Transverse colon (tissue), 4 donors: ENCODE measurements around the gene TMPRSS5. TPM values are rescaled to one million over a fixed set of nuclear protein-coding genes. Genes with fewer than 3 reads are reported as not detected.
A peak's percentile ranks its signal among the peaks of the same experiment; 100 is the strongest.

ENCODE experiments used
- DNase-seq: peaks from one replicate; pipeline ENCODE4 v3.0.0-alpha.2; 2019
- H3K27ac ChIP-seq, 4 donors: fragments of 200-600 bp; sonication (generic); 2 replicates each; pipeline ENCODE4 v1.5.1; 2016 to 2018; ENCODE audit warnings: inconsistent platforms in 4 of 4
- H3K27me3 ChIP-seq: fragments of 200-600 bp; sonication (generic); 2 replicates; pipeline ENCODE4 v1.5.1; 2017; ENCODE audit warnings: inconsistent platforms
- H3K36me3 ChIP-seq, 4 donors: fragments of 200-600 bp; sonication (generic); 2 replicates each; pipeline ENCODE4 v1.5.1; 2017 to 2019; ENCODE audit warnings: inconsistent platforms in 4 of 4
- H3K4me1 ChIP-seq, 4 donors: fragments of 200-600 bp; sonication (generic); 2 replicates each; pipeline ENCODE4 v1.5.1; 2017 to 2020; ENCODE audit warnings: inconsistent platforms in 4 of 4
- H3K4me3 ChIP-seq, 4 donors: fragments of 200-600 bp; sonication (generic); 1 replicate in 1 of 4; 2 replicates in 3 of 4; pipeline versions ENCODE4 v1.5.1 to v1.6.1; 2017 to 2019; ENCODE audit warnings: inconsistent platforms in 4 of 4
- H3K9me3 ChIP-seq, 2 donors: fragments of 200-600 bp; sonication (generic); 2 replicates each; pipeline ENCODE4 v1.5.1; 2017 to 2019; ENCODE audit warnings: inconsistent platforms in 2 of 2
- CTCF ChIP-seq, 5 experiments: fragments of 200-600 bp in 3 of 5; fragments of 450-650 bp in 2 of 5; sonication (generic) in 3 of 5; IDR thresholded peaks; 1 replicate in 2 of 5; 2 replicates in 3 of 5; pipeline ENCODE4 v1.5.1; 2016 to 2017; ENCODE audit warnings: antibody characterized with exemption in 5 of 5, inconsistent platforms in 3 of 5, mild to moderate bottlenecking in 2 of 5, moderate library complexity in 1 of 5
- EP300 ChIP-seq: sonication (generic); formaldehyde crosslinking; IDR thresholded peaks from one replicate; pipeline ENCODE4 v1.6.1; 2017; ENCODE audit warnings: antibody characterized with exemption, low read depth
- POLR2A ChIP-seq: fragments of 450-650 bp; IDR thresholded peaks from one replicate; pipeline ENCODE4 v1.6.1; 2016; ENCODE audit warnings: antibody characterized with exemption, mild to moderate bottlenecking, moderate library complexity
- POLR2AphosphoS5 ChIP-seq, 3 donors: sonication (generic); formaldehyde crosslinking; IDR thresholded peaks; one replicate each; pipeline ENCODE4 v1.6.1; 2016; ENCODE audit warnings: antibody characterized with exemption in 3 of 3
- WGBS, 2 donors: methylation state at CpG; one replicate each; pipeline ENCODE4 v1.1.5; 2018; ENCODE audit warnings: low coverage in 1 of 2; 5-methylcytosine and 5-hydroxymethylcytosine counted together
- in situ Hi-C, 4 donors: fragments of 200-750 bp; cut with MboI; loops; one replicate each; pipeline versions ENCODE4 v1.15.0 to v1.15.1; 2017; ENCODE audit warnings: low sequenced_read_pairs in 3 of 4, low pct_ligation_motif_present in 1 of 4, low pct_unique_long_range_greater_than_20kb in 1 of 4
- intact Hi-C: fragments of 100-400 bp; cut with DNase I; formaldehyde crosslinking; loops from one replicate; pipeline ENCODE4 v1.15.1; 2023; ENCODE audit warnings: low total_unique reads
- total RNA-seq, 4 donors: library from RNA; depleted of rRNA; stranded (reverse); fragments of >200 nt; gene quantifications; one replicate each; pipeline ENCODE4 v1.1.0, GENCODE V29; 2016

Gene TMPRSS5
- total RNA-seq, 4 donors from 2014 or later = 0.27 to 0.79 TPM; not detected in 2

- Histone ChIP-seq H3K27ac (no peak overlapping the region), H3K27me3 (no peaks in the 10 kb centered on the region), H3K9me3 (peaks cover 8 to 13% of the 10 kb centered on the region in 2 donors), H3K4me1 (peaks cover 0 to 7% (median 3%) of the 10 kb centered on the region in 4 donors), H3K4me3 (no peak overlapping the region), H3K36me3 (no peaks in the 10 kb centered on the region)
- in situ Hi-C loops (no loop called here), intact Hi-C loops (no loop called here)
- TF ChIP-seq EP300 (no peak), CTCF (IDR thresholded peaks at IDR 0.05) (no peak), POLR2AphosphoS5 (IDR thresholded peaks at IDR 0.05) (no peak), POLR2A (no peak)
- DNase-seq = no peak
These were observed 37.9 kb downstream of the TMPRSS5 start for GRCh38 chr11:113668255-113668654.

GRCh38 chr11:113667801-113668200 is 38.3 kb downstream of the TMPRSS5 start:
- in situ Hi-C loops = no loop called here
- 91 to 92% methylated on average over 1 of the region's 1 CpG for WGBS, 2 donors
- no peak for TF ChIP-seq POLR2A
- TF ChIP-seq POLR2AphosphoS5 (IDR thresholded peaks at IDR 0.05) = no peak
- no peak for TF ChIP-seq EP300
- no peak for TF ChIP-seq CTCF (IDR thresholded peaks at IDR 0.05)
- Histone ChIP-seq H3K36me3 (no peaks in the 10 kb centered on the region), H3K9me3 (peaks cover 8 to 13% of the 10 kb centered on the region in 2 donors), H3K4me1 (peaks cover 0 to 7% (median 3%) of the 10 kb centered on the region in 4 donors), H3K4me3 (no peak overlapping the region), H3K27me3 (no peaks in the 10 kb centered on the region), H3K27ac (no peak overlapping the region)
- intact Hi-C loops = no loop called here
- no peak for DNase-seq

GRCh38 chr11:113666584-113666983 is 39.5 kb downstream of the TMPRSS5 start:
- in situ Hi-C loops = no loop called here
- TF ChIP-seq CTCF (IDR thresholded peaks at IDR 0.05) (no peak), POLR2AphosphoS5 (IDR thresholded peaks at IDR 0.05) (no peak), EP300 (no peak), POLR2A (no peak)
- Histone ChIP-seq H3K4me1 (peaks cover 0 to 7% (median 3%) of the 10 kb centered on the region in 4 donors), H3K27me3 (no peaks in the 10 kb centered on the region), H3K9me3 (peaks cover 8 to 13% of the 10 kb centered on the region in 2 donors), H3K36me3 (no peaks in the 10 kb centered on the region), H3K27ac (no peak overlapping the region), H3K4me3 (no peak overlapping the region)
- intact Hi-C loops = no loop called here
- no peak for DNase-seq
- 90% methylated on average over 2 of the region's 2 CpGs for WGBS, 2 donors

GRCh38 chr11:113664981-113665710 is 41.0 kb downstream of the TMPRSS5 start:
- no peaks in the 10 kb centered on the region for H3K27me3 ChIP-seq
- H3K27ac ChIP-seq = peak overlapping the region in 1 of 4 donors; percentile 35
- H3K36me3 ChIP-seq = no peaks in the 10 kb centered on the region
- H3K4me3 ChIP-seq = no peak overlapping the region
- WGBS, 2 donors = 29% methylated on average over 9 of the region's 9 CpGs
- peaks cover 8 to 13% of the 10 kb centered on the region in 2 donors for H3K9me3 ChIP-seq
- TF ChIP-seq POLR2A (no peak), CTCF (IDR thresholded peaks at IDR 0.05) (no peak), POLR2AphosphoS5 (IDR thresholded peaks at IDR 0.05) (no peak), EP300 (no peak)
- DNase-seq = no peak
- in situ Hi-C loops = no loop called here
- intact Hi-C loops = no loop called here
- peaks cover 0 to 7% (median 3%) of the 10 kb centered on the region in 4 donors for H3K4me1 ChIP-seq
